GM18505 (cell line): ENCODE data around the gene KRT5.

Source experiments
- ATAC-seq: cut with Tn5 transposase; IDR thresholded peaks from one replicate; pipeline ENCODE4 v1.9.1; 2021; ENCODE audit not compliant: unreplicated experiment
- POLR2A ChIP-seq: IDR thresholded peaks from 4 replicates; pipeline ENCODE4 v1.6.1; 2011; ENCODE audit warnings: borderline replicate concordance; ENCODE audit not compliant: insufficient read depth, insufficient read length; ENCODE audit errors: extremely low read depth

KRT5 gene

GRCh38 chr12:52480073-52480472 lies 40.1 kb downstream of the KRT5 start:
- no peak for TF ChIP-seq POLR2A
- no peak for ATAC-seq

GRCh38 chr12:52477651-52478050 lies 42.5 kb downstream of the KRT5 start:
- TF ChIP-seq POLR2A = no peak

DNA sequence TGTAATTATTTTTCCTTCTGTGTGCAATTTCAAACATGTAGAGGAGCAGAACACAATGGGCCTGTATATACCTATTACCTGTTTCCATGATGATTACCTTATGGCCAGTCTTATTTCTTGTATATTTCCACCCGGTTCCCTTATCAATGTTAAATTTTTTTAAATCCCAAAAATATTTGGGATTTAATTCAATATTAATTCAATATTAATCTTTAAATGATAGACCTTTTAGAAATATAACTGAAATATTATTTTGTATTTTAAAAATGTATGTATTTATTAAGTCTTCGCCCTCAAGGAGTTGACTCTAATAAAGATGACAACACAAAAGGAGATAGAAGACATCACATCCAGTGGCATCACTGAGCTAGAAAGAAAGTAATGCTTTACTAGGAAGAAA lies 46.0 kb downstream of the KRT5 start:
- TF ChIP-seq POLR2A = no peak
- no peak for ATAC-seq

More at GRCh38 chr12:52477651-52478050, 42.5 kb downstream of the KRT5 start:
- ATAC-seq = no peak

DNA sequence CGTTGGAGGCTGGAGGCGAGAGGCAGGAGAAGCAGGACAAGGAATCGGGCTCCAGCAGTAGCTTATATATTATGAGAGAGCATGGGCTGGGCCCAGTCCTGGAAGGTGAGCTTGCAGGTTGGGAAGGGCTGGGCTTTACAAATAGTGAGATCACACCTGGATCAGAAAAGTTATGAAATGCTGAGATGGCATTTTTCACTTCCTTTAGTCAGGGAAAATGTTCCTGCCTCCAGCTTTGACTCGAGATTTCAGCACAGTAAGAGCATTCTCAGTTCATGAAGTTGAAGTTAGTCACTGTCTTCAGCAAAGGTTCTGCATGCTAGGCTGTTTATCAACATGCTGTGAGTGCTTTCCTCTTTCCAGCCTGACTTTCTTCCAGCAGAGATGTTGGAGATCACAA lies 46.4 kb downstream of the KRT5 start, which contains the start of gene KRT6C:
TSS of gene KRT6C (minus strand) at position 38 of the 400 bp plus-strand sequence. CDS start 68 bp downstream, outside the sequence.
- TF ChIP-seq POLR2A = no peak
- ATAC-seq = no peak

DNA sequence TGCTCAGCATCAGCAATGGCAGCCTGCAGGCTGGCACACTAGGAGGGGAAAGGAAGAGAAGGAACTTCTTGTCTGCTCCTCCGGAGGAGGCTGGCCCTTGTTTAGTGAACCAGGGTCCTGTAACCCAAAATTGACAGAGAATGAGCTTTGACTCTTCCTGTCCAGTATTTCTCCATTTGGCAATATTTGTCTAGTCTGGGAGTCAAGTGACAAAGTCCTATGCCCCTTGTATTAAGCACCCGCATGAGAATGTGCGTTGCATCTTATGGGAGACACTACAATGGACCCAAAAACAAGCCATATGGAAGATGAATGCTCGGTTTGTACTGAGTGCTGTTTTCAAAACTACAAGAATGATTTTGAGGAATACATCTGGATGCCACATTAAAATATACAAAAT lies 50.3 kb downstream of the KRT5 start:
- TF ChIP-seq POLR2A = no peak
- no peak for ATAC-seq

DNA sequence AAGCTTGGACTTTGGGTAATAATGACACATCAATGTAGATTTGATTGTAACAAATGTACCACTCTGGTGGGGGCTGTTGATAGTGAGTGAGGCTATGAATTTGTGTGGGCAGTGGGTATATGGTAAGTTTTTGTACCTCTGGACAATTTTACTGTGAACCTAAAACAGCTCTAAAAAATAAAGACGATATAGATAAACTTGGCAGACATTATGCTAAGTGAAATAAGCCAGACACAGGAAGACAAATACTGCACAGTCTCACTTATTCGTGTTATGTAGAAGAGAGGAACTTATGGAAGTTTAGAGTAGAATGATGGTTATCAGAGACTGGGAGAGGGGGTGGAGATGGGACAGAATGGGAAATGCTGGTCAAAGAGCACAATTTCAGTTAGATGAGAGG lies 55.3 kb downstream of the KRT5 start:
- no peak for ATAC-seq
- TF ChIP-seq POLR2A = no peak
